GM12891 (cell line): ENCODE measurements around the gene GPC6.
A peak's percentile ranks its signal among the peaks of the same experiment; 100 is the strongest.

ENCODE experiments used
- DNase-seq: peaks from one replicate; pipeline ENCODE4 v3.0.0; 2011; ENCODE audit warnings: low spot score; ENCODE audit not compliant: insufficient read length
- FAIRE-seq: peaks from 2 replicates; lab custom pipeline; 2011; peaks lifted over from hg19 to GRCh38; lab: Jason Lieb, UNC
- PAX5 ChIP-seq: IDR thresholded peaks from 2 replicates; pipeline ENCODE4 v1.6.1; 2011; ENCODE audit warnings: low read length, moderate library complexity, mild to moderate bottlenecking; ENCODE audit not compliant: insufficient read depth, severe bottlenecking
- POLR2A ChIP-seq: IDR thresholded peaks from 2 replicates; pipeline ENCODE4 v1.6.1; 2011; ENCODE audit warnings: low read depth, low read length, control low read depth
- POLR2AphosphoS5 ChIP-seq: IDR thresholded peaks from 2 replicates; pipeline ENCODE4 v1.6.1; 2011; ENCODE audit warnings: low read depth, low read length, control low read depth
- POU2F2 ChIP-seq: IDR thresholded peaks from 2 replicates; pipeline ENCODE4 v1.6.1; 2011; ENCODE audit warnings: low read depth, mild to moderate bottlenecking, control low read depth, low read length, moderate library complexity
- SPI1 ChIP-seq: IDR thresholded peaks from 2 replicates; pipeline ENCODE4 v1.6.1; 2011; ENCODE audit warnings: low read depth, low read length, control low read depth
- TAF1 ChIP-seq: IDR thresholded peaks from 2 replicates; pipeline ENCODE4 v1.6.1; 2011; ENCODE audit warnings: low read depth, low read length, control low read depth

The GPC6 gene

GRCh38 chr13:94313926-94314325 lies 1087.3 kb downstream of the GPC6 start:
- DNase-seq (no peak), FAIRE-seq (no peak)
- TF ChIP-seq PAX5, result no peak
- no peak for TF ChIP-seq SPI1
- no peak for TF ChIP-seq POLR2A
- TF ChIP-seq POLR2AphosphoS5, result no peak
- no peak for TF ChIP-seq POU2F2

GRCh38 chr13:94315188-94315587 lies 1088.6 kb downstream of the GPC6 start:
- FAIRE-seq (no peak), DNase-seq (no peak)
- TF ChIP-seq POLR2A (no peak), POLR2AphosphoS5 (no peak), POU2F2 (no peak), TAF1 (no peak)

- no peak for FAIRE-seq
- no peak for DNase-seq
- TF ChIP-seq POLR2A (no peak), SPI1 (no peak), PAX5 (no peak)
Measured at GRCh38 chr13:94317063-94317491, 1090.5 kb downstream of the GPC6 start.

GRCh38 chr13:94318418-94318817 lies 1091.8 kb downstream of the GPC6 start:
- DNase-seq, result no peak
- TF ChIP-seq SPI1, result no peak
- no peak for TF ChIP-seq TAF1
- no peak for TF ChIP-seq POLR2AphosphoS5
- no peak for TF ChIP-seq PAX5
- no peak for TF ChIP-seq POU2F2
- TF ChIP-seq POLR2A, result no peak
- no peak for FAIRE-seq

- no peak for FAIRE-seq
- TF ChIP-seq POLR2A (no peak), TAF1 (no peak), POLR2AphosphoS5 (no peak), PAX5 (no peak), SPI1 (no peak), POU2F2 (no peak)
- no peak for DNase-seq
Measured at GRCh38 chr13:94319501-94319900, 1092.9 kb downstream of the GPC6 start.

GRCh38 chr13:94322925-94323763 lies 1096.5 kb downstream of the GPC6 start:
- no peak for FAIRE-seq

GRCh38 chr13:94323764-94324758 lies 1097.5 kb downstream of the GPC6 start:
- no peak for TF ChIP-seq TAF1
- no peak for TF ChIP-seq POLR2A
- no peak for TF ChIP-seq POLR2AphosphoS5
- no peak for TF ChIP-seq PAX5
- no peak for TF ChIP-seq SPI1
- no peak for TF ChIP-seq POU2F2
- no peak for DNase-seq
- peak; percentile 67 for FAIRE-seq

More at GRCh38 chr13:94322925-94323763, 1096.5 kb downstream of the GPC6 start:
- TF ChIP-seq SPI1 (no peak), PAX5 (no peak), TAF1 (no peak), POU2F2 (no peak), POLR2AphosphoS5 (no peak), POLR2A (no peak)
- no peak for DNase-seq

- DNase-seq (no peak), FAIRE-seq (no peak)
- no peak for TF ChIP-seq POLR2AphosphoS5
Measured at GRCh38 chr13:94324767-94325540, 1098.3 kb downstream of the GPC6 start.

GRCh38 chr13:94325650-94326049 lies 1099.0 kb downstream of the GPC6 start:
- TF ChIP-seq TAF1, result no peak
- TF ChIP-seq POU2F2, result no peak
- TF ChIP-seq SPI1, result no peak
- no peak for TF ChIP-seq PAX5
- no peak for TF ChIP-seq POLR2A
- TF ChIP-seq POLR2AphosphoS5, result no peak
- FAIRE-seq (no peak), DNase-seq (no peak)
